ENCODE measurements around the gene ZNF609.
"Not testable (repeated sequence)": the region's sequence is repeated elsewhere in the genome, so short reads cannot be mapped to it uniquely, and the experiment has no call there.

Gene ZNF609

DNA sequence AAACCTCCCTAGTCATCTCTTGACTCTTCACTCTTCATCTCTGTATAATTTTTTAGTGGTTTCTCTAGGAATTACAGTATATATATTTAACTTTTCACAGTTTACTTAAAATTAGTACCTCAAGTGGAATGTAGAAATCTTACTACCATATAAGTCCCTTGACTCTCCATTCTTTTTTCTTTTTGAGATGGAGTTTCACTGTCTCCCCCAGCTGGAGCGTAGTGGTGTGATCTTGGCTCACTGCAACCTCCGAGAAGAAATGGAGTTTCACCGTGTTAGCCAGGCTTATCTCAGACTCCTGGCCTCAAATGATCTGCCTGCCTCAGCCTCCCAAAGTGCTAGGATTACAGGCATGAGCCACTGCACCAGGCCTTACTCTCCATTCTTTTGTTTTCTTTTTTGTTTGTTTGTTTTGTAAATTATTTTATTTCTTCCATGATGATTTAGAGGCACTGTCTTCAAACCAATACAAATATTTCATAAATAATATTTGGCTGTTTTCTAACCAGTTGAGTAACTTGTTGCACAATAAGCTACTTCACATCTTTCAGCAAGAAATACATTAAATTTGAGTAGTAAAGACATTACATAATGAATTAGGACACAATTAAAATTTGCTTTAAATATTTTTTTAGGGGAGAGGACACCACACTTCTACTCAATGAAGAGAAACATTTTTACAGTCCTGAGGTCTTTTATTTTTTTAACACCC, 170.2 kb downstream of the ZNF609 start:
- DNase-seq = no peak

DNA sequence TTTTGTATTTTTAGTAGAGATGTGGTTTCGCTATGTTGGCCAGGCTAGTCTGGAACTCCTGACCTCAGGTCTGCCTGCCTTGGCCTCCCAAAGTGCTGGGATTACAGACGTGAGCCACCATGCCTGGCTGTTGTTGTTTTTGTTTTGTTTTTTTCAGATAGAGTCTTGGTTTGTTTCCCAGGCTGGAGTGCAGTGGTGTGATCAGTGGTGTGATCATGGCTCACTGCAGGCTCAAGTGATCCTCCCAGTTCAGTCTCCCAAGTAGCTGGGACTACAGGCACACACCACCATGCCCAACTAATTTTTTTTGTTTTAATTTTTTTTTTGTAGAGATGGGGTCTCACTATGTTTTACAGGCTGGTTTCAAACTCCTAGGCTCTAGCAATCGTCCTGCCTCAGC, 172.3 kb downstream of the ZNF609 start:
- not testable (repeated sequence) for DNase-seq

DNA sequence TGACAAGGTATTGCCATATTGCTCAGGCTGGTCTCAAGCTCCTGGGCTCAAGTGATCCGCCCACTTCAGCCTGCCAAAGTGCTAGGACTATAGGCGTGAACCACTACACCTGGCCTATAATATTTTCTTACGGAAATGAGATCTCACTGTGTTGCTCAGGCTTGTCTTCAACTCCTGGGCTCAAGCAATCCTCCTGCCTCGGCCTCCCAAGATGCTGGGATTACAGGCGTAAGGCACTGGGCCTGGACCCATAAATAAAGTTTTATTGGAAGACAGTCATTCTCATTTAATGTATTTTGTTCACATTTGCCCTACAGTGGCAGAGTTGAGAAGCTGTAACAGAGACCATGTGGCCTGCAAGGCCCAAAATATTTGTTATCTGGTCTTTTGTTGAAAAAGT, 173.0 kb downstream of the ZNF609 start:
- no peak for DNase-seq

DNA sequence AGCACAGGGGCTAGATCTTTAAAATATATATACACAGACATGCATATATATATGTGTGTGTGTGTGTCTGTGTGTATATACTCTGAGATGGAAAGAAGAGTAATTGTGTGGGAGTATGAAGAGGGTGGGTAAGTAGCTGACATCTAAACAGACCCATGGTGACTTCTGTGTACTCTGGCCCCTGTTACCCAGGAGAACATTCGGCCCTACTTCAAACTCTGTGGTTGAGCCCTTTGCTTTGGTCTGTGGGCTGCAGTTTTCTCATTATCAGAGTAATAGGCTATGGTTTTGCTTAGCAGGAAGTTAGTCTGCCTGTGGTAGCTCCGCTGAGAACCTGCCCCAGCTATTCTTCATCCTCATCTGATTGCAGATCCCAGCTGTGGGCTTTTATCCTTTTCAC, 173.6 kb downstream of the ZNF609 start:
- DNase-seq = no peak

DNA sequence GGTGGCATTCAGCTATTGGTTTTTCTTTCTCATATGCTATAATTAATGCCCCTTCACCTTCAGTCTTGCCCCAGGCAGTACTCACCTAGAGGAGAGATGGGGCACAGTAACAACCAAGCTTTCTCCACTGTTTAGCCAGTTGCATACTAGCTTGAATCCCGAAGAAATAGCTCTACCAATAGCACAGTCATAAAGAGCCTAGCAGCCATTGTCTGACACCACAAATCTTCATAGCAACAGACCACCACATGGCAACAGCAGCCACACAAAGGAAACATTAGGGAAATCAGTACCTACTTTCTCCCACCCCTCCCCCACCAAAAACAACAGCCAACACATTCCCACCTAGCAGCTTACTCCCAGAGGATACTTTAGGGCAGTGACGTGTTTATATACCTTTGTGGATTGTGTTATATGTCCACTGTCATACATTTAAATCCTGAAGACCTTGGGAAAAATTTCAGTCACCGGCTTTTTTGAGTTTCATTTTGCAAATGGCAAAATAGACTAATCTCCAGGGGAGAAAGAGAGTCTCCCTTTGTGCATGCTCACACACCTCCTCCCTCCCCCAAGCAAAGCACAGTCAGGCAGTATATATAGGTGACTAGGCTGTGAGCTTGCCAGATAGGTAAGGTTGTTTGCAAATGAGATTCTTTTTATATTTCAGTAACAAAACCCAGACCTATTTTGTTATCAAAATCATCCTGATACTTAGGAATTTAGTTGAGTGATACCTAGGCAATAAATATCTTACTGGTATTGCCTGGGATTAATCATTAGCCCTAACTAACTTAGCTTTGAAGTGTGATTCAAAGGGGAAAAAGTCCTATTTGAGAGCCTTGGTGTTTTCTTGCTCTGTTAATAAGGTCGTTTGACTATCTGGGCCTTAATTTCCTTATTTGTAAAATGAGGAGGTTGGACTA, 174.5 kb downstream of the ZNF609 start:
- no peak for DNase-seq

DNA sequence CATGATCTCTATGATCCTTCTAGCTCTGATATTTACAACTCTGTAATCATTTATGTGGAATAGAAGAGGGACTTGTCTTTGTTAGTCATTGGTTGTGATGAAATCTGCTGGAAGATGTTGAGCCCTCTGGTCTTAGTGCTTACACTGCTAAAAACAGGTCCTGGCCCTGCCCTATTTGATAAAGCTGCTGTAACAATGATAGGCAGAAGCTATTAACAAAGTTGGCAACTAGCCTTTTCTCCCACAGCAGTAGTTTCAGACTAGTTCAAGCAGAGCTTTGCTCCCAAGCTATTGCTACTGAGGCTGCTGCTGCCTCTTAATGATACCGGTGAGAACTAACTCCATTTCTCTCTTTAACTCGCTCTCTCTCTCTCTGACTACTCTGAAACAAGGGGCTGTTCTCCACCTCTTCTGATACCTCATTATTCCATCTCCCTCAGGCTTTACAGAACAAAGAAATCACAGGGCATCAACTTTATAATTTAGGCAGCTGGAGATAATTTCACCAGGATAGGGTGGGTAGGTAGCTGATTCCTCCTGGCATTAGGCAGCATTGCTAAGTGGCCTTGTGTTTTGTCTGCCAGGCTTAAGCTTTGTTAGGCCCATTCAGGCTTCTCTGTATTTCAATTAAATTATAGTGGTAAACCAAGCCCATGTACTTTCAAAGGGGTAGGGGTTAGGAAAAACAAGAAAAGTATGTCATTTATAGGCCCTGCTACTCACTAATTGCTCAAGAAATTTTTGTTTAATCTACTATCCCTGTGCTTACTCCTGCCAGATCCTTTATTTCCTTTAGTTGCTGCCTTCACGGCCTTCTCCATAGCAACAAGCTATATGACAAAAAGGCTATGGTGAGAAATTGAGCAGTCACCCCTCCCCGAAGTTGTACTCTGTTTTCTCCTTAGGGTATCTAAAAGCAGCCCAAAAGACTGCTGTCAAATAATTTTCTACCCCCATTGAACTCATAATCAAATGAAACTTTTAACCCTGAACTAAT, 175.4 kb downstream of the ZNF609 start:
- no peak for DNase-seq

DNA sequence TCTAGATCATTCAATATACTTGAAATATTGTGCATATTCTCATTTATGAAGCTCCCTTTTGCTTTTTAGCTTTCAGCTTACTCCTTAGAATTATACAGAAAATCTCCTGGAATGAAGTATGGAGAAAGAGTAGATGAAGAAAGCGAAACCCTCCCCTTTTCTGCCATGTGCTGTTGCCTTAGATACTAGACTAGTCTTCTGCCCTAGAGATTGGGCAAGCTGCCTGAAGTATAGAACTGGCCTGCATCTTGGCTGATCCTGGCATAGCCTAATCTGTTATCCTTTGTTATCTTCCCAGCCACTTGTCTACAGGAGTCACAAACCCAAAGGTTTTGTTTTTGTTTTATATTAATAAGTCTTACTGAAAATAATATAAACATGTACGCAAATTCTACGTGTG, 176.2 kb downstream of the ZNF609 start:
- no peak for DNase-seq

DNA sequence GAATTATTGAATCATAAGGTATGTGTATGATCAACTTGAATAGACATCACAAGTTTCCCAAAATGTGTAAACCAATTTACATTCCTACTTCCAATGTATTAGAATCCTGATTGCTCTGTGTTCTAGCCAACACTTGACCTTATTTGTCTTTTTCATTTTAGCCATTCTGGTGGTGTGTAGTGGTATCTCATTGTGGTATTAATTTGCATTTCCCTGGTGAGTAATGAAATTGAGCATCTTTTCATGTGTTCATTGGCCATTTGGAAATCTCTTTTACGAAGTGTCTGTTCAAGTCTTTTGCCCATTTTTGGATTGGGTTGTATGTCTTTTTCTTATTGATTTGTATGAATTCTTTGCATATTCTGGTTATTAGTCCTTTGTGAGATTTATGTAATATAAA, 177.0 kb downstream of the ZNF609 start:
- no peak for DNase-seq

DNA sequence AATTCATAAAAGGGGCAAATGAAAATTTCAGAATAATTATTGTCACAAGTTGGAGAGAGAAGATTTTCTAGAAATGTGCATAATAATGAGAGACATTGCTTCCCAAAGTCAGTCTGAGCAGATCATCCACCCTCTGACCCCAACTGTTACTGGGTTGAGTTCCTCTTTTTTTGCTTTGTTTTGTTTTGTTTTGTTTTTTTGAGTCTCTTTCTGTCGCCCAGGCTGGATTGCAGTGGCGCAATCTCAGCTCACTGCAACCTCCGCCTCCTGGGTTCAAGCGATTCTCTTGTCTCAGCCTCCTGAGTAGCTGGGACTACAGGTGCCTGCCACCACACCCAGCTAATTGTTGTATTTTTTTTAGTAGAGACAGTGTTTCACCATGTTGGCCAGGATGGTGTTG, 179.4 kb downstream of the ZNF609 start:
- DNase-seq = not testable (repeated sequence)

DNA sequence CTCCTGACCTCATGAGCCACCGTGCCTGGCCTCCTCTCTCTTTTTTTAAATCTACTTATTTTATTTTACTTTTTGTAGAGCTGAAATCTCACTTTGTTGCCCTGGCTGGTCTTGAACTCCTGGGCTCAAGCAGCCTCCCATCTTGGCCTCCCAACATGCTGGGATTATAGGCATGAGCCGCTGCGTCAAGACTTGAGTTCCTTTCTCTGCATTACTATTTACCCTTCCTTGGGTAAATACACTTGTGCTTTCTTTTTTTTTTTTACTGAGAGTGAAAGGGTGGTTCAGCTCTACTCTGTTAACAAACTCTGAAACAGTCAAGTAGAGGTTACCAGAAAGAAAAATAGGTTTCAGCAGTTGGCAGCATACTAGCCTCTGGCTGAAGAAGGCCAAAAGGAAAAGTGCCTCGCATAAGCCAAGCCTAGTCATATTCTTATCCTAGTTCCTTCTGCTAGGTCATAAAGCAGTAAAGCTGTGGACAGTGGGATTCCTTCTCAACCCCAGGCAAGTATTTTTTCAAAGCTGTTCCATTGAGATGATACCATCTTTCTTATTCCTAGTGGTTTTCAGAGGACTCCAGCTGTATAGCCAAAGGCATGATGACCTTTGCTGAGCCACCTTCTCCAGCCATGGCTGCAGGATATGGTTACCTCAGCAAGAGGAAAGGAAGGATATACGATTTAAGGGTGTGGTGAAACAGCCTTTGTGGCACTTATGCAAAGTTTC, 179.9 kb downstream of the ZNF609 start:
- DNase-seq = no peak

DNA sequence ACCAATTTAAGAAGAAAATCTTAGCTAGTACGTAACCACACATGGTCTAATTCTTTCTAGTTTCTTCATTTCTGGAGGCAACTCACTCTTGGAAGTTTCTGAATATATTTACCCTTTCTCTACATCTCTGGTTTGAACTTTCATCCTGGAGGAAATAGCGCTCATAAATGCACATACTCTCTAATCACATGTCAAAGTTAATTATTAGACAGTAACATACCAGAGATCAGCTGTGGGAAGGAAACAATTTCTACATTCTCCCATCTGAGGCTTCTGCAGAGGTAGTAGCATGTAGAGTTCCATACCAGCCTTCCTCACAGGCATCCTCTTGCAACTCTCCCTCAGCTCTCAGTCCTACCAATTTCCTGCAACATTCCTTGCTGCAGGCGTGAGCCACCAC, 182.5 kb downstream of the ZNF609 start:
- no peak for DNase-seq

DNA sequence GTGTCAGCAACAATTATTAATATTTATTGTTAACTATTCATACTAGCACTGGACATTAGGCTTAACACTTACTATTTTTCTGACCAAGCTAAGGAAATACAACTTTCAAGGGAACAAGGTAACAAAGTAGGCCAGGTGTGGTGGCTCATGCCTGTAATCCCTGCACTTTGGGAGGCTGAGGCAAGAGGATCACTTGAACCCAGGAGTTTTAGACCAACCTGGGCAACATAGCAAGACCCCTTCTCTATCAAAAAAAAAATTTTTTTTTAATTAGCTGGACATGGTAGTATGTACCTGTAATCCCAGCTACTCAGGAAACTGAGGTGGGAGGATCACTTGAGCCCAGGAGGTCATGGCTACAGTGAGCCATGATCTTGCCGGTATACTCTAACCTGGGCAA, 183.3 kb downstream of the ZNF609 start:
- no peak for DNase-seq

DNA sequence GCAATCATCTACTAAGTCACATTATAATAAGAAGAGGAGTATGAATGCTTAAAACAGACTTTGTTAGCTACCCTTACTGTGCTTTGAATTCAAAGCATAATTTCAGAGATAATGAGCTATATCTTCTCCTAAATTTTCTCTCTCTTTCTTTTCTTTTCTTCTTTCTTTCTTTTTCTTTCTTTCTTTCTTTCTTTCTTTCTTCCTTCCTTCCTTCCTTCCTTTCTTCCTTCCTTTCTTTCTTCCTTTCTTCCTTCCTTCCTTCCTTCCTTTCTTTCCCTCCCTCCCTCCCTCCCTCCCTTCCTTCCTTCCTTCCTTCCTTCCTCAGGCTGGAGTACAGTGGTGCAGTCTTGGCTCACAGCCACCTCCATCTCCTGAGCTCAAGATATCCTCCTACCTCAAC, 184.4 kb downstream of the ZNF609 start:
- not testable (repeated sequence) for DNase-seq

DNA sequence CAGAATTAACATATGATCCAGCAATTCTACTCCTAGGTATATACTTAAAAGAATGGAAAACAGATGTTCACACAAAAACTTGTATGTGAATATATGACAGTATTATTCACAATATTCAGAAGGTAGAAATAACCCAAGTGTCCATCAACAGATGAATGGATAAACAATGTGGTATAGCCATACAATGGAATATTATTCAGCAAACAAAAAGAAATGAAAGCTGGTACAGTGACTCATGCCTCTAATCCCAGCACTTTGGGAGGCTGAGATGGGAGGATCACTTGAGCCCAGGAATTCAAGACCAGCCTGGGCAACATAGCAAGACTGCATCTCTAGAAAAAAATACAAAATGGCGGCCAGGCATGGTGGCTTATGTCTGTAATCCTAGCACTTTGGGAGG, 185.6 kb downstream of the ZNF609 start:
- DNase-seq = no peak

DNA sequence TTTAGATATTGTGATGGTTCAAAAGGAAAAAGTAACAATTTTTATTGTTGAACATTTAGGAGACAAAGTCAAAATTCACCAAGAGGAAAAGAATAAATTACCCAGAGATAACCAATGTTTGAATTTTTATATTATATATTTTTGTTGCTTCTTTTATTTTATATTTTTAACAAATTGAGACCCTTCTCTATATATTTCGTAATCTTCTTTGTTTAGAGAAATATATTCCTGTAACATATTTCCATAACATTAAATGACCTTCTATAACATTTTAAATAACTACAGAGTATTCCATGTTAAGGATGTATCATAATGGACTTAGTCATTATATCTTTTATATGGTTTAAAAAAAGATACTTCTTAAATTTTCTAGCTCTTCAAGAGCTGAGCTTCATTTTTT, 187.0 kb downstream of the ZNF609 start:
- no peak for DNase-seq

DNA sequence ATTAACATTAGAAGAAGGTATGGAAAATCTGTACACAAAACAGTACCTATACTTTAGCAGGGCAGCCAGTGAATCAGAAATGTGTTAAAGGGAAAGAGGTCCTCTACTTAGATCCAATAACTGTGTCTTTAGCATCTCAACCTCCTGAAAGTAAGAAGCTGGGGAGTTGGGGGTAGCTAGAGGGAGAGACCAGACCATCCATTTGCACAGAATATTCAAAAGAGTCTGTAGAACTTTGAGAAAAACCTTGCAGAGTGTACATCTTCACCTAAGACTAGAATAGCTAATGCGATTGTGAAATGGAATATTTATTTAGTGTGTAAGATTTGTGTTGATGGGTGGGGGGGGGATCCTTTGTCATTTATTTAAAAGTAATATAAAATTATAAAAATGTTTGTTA, 190.2 kb downstream of the ZNF609 start:
- DNase-seq = no peak

DNA sequence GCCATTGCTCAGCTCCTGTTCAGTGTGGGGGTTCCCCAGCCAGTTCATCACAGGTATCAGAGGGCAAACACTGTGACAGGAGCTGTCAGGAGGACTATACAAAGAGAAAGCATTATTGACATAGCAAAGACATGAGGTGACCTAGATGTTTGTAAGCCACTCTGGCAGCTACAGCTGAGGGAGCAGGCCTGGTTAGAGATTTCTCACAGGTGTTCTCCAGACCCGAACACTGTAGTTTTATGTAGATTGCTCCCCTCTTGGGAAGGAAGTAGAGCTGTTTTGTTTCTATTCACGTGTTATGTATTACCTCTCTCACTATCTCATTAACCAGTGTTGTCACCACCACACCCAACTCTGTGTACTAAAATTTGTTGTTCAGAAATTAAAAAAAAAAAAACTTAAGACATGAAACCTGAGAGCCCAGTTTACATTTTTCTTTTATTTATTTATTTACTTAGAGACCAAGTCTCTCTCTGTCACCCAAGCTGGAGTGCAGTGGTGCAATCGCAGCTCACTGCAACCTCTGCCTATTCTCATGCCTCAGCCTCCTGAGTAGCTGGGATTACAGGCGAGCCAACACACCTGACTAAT, 191.3 kb downstream of the ZNF609 start:
- DNase-seq = no peak

DNA sequence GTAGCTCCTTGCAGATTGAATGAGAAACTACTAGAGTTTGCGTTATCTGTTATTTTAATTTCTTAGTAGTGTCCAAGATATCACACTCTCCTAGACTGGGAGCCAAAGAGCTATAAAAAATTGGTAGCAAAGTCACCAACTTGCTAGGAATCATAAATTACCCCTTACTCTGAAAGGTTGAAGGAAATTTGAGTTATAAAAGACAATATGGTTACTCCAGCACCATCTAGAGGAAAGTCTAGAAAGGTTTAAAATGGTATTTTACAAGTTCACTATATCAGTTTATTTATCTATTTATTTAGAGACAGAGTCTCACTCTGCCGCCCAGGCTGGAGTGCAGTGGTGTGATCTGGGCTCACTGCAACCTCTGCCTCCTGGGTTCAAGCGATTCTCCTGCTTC, 193.4 kb downstream of the ZNF609 start:
- no peak for DNase-seq

DNA sequence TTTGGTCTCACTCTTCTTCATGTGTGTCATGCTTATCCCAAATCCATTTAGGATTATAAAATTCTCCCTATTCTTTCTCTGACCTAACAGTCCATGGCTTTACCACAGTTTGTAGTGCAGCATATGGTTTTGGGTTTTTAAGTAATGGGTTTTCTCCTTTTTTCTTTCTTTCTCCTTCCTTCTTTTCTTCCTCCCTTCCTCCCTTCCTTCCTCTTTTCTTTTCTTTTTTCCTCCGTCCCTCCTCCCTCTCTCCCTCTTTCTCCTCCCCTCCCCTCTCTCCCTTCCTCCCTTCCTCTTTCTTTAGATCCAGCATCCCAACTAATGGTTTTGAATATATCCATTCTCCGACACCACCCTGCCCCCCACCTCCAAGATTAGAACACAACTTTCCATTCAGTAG, 196.1 kb downstream of the ZNF609 start:
- no peak for DNase-seq

DNA sequence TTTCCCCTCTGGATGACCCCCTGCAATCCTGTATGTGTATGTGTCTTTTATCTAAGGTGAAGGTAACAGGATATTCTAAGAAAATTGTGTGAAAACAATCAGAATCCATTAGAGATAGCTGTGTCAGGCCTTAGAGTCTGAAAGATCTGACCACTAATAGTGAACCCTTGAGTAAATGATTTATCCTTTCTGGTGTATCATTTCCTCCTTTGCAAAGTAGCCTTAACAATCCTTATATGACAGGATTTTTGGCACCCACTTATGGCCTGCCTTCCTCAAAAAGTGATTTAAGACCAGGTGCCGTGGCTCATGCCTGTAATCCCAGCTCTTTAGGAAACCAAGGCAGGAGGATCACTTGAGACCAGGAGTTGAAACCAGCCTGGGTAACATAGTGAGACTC, 204.8 kb downstream of the ZNF609 start:
- no peak for DNase-seq

DNA sequence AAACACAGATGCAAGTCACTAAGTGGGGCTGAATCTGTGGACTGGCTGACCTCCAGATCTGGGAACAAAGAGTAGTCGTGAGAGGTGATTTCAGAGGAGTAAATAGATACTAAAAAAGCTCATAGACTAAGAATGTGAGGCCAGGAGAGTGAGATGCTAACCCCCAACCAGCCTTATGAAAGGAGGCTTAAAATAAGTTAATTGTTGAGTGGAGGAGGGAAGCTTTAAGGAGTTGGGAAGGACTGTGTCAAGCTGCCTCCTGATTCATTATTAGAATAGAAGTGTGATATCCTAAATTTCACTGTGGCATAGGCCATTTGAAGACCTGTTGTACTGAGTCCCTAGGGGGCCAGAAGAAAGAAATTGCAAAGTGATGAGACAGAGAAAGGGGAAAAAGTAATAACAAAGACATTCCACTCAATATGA, 207.4 kb downstream of the ZNF609 start:
- no peak for DNase-seq

DNA sequence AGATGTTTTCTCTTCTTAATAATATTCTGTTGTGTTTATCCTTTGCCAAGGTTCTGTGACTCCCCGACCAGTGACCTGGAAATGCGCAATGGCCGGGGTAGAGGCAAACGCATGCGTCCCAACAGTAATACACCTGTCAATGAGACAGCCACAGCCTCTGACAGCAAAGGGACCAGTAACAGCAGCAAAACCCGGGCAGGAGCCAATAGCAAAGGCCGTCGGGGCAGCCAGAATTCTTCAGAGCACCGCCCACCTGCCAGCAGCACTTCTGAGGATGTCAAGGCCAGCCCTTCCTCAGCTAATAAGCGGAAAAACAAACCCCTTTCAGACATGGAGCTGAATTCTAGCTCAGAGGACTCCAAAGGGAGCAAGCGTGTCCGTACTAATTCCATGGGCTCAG, 213.5 kb downstream of the ZNF609 start:
- no peak for DNase-seq

Measured in NCI-H187 (cell line).